Gastrocnemius medialis (tissue), 4 donors: ENCODE measurements around the gene STUB1.

Experiments
- POLR2A ChIP-seq, 2 donors: fragments of 450-650 bp; IDR thresholded peaks; one replicate each; pipeline ENCODE4 v1.6.1; 2017; ENCODE audit warnings: antibody characterized with exemption in 2 of 2, mild to moderate bottlenecking in 2 of 2, moderate library complexity in 2 of 2
- TF ChIP-seq, protein P1 (sequence below), 5 experiments: fragments of 450-650 bp in 3 of 5; fragments of 200-600 bp in 2 of 5; sonication (generic) in 2 of 5; IDR thresholded peaks in 4 of 5; conservative IDR thresholded peaks in 1 of 5; 1 replicate in 4 of 5; 2 replicates in 1 of 5; pipeline ENCODE4 v1.5.1; 2016 to 2019; ENCODE audit warnings: antibody characterized with exemption in 5 of 5, mild to moderate bottlenecking in 3 of 5, moderate library complexity in 3 of 5

DNA sequence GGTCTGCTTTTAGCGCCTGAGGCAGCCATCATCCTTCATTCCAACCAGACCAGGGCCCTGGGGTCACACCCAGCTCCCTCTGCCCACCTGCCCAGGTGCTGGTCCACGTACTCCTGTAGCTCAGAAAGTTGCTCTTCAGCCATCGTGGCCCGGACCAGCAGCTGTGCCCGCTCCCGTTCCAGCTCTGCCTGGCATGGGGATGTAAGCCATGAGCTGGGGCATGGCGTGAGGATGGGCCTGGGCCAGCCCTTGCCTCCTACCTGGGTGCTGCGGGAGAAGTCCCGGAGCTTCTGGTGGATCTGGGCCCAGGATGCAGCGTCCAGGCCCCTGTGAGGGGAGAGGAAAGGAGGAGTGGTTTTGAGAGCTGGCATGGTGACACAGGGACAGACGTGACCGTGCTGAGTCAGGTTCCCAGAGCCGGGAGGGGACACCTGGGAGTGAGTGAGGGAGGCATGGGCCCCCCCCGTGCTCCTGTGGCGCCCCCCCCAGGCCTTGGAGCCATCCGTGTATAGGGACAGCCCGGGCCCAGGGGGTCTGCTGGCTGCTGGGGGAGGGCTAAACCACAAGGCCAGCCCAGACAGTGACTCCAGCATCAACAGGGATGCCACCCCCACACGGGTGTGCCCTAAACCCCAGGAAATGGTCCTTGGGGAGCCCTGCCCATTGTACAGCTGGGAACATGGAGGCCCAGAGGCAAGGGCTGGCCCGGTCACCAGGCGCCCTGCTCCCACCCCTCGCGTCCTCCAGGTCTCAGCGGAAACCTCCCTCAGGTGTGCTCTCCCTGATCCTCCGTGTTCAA, 42.8 kb downstream of the STUB1 start:
- no peak for TF ChIP-seq POLR2A (IDR thresholded peaks at IDR 0.05)
- TF ChIP-seq, protein P1, sequence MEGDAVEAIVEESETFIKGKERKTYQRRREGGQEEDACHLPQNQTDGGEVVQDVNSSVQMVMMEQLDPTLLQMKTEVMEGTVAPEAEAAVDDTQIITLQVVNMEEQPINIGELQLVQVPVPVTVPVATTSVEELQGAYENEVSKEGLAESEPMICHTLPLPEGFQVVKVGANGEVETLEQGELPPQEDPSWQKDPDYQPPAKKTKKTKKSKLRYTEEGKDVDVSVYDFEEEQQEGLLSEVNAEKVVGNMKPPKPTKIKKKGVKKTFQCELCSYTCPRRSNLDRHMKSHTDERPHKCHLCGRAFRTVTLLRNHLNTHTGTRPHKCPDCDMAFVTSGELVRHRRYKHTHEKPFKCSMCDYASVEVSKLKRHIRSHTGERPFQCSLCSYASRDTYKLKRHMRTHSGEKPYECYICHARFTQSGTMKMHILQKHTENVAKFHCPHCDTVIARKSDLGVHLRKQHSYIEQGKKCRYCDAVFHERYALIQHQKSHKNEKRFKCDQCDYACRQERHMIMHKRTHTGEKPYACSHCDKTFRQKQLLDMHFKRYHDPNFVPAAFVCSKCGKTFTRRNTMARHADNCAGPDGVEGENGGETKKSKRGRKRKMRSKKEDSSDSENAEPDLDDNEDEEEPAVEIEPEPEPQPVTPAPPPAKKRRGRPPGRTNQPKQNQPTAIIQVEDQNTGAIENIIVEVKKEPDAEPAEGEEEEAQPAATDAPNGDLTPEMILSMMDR (IDR thresholded peaks at IDR 0.05 in 4 of 5, conservative IDR thresholded peaks at IDR 0.05 in 1 of 5) = no peak
